ENCODE results near the gene PRKRA.

- TF ChIP-seq OSR1 (CRISPR knock-in tag; IDR thresholded peaks at IDR 0.05) (no peak), PPARA (CRISPR knock-in tag; IDR thresholded peaks at IDR 0.05; ENCODE audit: borderline replicate concordance) (no peak), ZNF70 (CRISPR knock-in tag; IDR thresholded peaks at IDR 0.05) (no peak), ISL1 (CRISPR knock-in tag; IDR thresholded peaks at IDR 0.05) (no peak), ZFP3 (CRISPR knock-in tag; IDR thresholded peaks at IDR 0.05) (no peak), SNAI2 (CRISPR knock-in tag; IDR thresholded peaks at IDR 0.05) (no peak), TOX (CRISPR knock-in tag; IDR thresholded peaks at IDR 0.05; ENCODE audit: borderline replicate concordance) (no peak), ARNTL (CRISPR knock-in tag; IDR thresholded peaks at IDR 0.05; ENCODE audit: borderline replicate concordance, low read depth) (no peak), BACH2 (CRISPR knock-in tag; IDR thresholded peaks at IDR 0.05; ENCODE audit: borderline replicate concordance) (no peak), RARB (CRISPR knock-in tag; IDR thresholded peaks at IDR 0.05) (no peak), ZNF8 (CRISPR knock-in tag; IDR thresholded peaks at IDR 0.05) (no peak)
- TF ChIP-seq, protein P1, sequence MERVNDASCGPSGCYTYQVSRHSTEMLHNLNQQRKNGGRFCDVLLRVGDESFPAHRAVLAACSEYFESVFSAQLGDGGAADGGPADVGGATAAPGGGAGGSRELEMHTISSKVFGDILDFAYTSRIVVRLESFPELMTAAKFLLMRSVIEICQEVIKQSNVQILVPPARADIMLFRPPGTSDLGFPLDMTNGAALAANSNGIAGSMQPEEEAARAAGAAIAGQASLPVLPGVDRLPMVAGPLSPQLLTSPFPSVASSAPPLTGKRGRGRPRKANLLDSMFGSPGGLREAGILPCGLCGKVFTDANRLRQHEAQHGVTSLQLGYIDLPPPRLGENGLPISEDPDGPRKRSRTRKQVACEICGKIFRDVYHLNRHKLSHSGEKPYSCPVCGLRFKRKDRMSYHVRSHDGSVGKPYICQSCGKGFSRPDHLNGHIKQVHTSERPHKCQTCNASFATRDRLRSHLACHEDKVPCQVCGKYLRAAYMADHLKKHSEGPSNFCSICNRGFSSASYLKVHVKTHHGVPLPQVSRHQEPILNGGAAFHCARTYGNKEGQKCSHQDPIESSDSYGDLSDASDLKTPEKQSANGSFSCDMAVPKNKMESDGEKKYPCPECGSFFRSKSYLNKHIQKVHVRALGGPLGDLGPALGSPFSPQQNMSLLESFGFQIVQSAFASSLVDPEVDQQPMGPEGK (CRISPR knock-in tag; IDR thresholded peaks at IDR 0.05; ENCODE audit: borderline replicate concordance) = no peak
- TF ChIP-seq, protein P2, sequence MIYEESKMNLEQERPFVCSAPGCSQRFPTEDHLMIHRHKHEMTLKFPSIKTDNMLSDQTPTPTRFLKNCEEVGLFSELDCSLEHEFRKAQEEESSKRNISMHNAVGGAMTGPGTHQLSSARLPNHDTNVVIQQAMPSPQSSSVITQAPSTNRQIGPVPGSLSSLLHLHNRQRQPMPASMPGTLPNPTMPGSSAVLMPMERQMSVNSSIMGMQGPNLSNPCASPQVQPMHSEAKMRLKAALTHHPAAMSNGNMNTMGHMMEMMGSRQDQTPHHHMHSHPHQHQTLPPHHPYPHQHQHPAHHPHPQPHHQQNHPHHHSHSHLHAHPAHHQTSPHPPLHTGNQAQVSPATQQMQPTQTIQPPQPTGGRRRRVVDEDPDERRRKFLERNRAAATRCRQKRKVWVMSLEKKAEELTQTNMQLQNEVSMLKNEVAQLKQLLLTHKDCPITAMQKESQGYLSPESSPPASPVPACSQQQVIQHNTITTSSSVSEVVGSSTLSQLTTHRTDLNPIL (CRISPR knock-in tag; IDR thresholded peaks at IDR 0.05; ENCODE audit: low read depth) = no peak
Observed at GRCh38 chr2:178418426-178418825, 32.5 kb downstream of the PRKRA start.
